GM12878 (cell line): ENCODE measurements around the gene CD300LG. TPM values are rescaled to one million over a fixed set of nuclear protein-coding genes. Genes with fewer than 3 reads are reported as not detected.

Experiments used
- ATAC-seq: fragments of 200-7000 bp; cut with Tn5 transposase; 3 replicates; pipeline ENCODE4 v1.9.1; 2020; ENCODE audit warnings: mild to moderate bottlenecking, moderate library complexity
- BruUV-seq: library from RNA; stranded (reverse); fragments of 400-500 nt; replicated peaks from 2 replicates; lab custom pipeline; 2021; lab: Mats Ljungman, UMichigan
- CTCF ChIA-PET: fragments of 300-600 bp; sonication (Branson Sonifier 250); formaldehyde crosslinking; extraction: SDS; loops from one replicate; lab custom pipeline; 2021; ENCODE audit warnings: inconsistent platforms; lab: Yijun Ruan, JAX
- POLR2A ChIA-PET: fragments of 350-600 bp; formaldehyde crosslinking; extraction: SDS; loops from one replicate; lab custom pipeline; 2021; ENCODE audit warnings: inconsistent platforms; lab: Charles Lee
- RAD21 ChIA-PET: fragments of 300-600 bp; sonication (Branson Sonifier 250); formaldehyde crosslinking; loops from one replicate; lab custom pipeline; 2023; ENCODE audit warnings: antibody characterized with exemption; ENCODE audit not compliant: unreplicated experiment; lab: Charles Lee
- SMC1A ChIA-PET: fragments of 300-600 bp; sonication (Branson Sonifier 250); formaldehyde crosslinking; loops from one replicate; lab custom pipeline; 2023; ENCODE audit not compliant: unreplicated experiment, uncharacterized antibody; lab: Charles Lee
- DNase-seq: peaks from one replicate; pipeline ENCODE4 v3.0.0-alpha.2; 2011; ENCODE audit warnings: low read depth, low spot score
- FAIRE-seq: peaks from 3 replicates; lab custom pipeline; 2011; peaks lifted over from hg19 to GRCh38; lab: Jason Lieb, UNC
- H2AFZ ChIP-seq: 2 replicates; pipeline ENCODE4 v1.6.0; 2011; ENCODE audit warnings: low read depth, low read length, control low read depth; ENCODE audit not compliant: control insufficient read depth
- H3K27ac ChIP-seq: 2 replicates; pipeline ENCODE4 v1.5.1; 2011; ENCODE audit warnings: control low read depth; ENCODE audit not compliant: control insufficient read depth, insufficient read depth
- H3K27me3 ChIP-seq, 2 experiments: replicated peaks in 1 of 2; 2 replicates each; pipeline versions ENCODE4 v1.6.0 to v1.6.1; 2011; ENCODE audit warnings: low read length in 1 of 2; ENCODE audit not compliant: control insufficient read depth in 2 of 2, insufficient read depth in 2 of 2
- H3K36me3 ChIP-seq, 2 experiments: 2 replicates each; pipeline ENCODE4 v1.5.1; 2011; ENCODE audit warnings: low read length in 1 of 2; ENCODE audit not compliant: control insufficient read depth in 2 of 2, insufficient read depth in 2 of 2
- H3K4me1 ChIP-seq: 2 replicates; pipeline ENCODE4 v1.6.1; 2011; ENCODE audit warnings: mild to moderate bottlenecking, low read length, moderate library complexity, mixed read lengths; ENCODE audit not compliant: control insufficient read depth, insufficient read depth
- H3K4me2 ChIP-seq: 2 replicates; pipeline ENCODE4 v1.6.0; 2011; ENCODE audit warnings: control low read depth; ENCODE audit not compliant: control insufficient read depth, insufficient read depth
- H3K4me3 ChIP-seq: fragments of 200-600 bp; sonication (generic); 2 replicates; pipeline ENCODE4 v1.5.1; 2016
- H3K79me2 ChIP-seq: 2 replicates; pipeline ENCODE4 v1.6.0; 2011; ENCODE audit warnings: low read length; ENCODE audit not compliant: control insufficient read depth, insufficient read depth
- H3K9ac ChIP-seq: 2 replicates; pipeline ENCODE4 v1.8.0; 2011; ENCODE audit warnings: low read length, control low read depth, mixed read lengths; ENCODE audit not compliant: control insufficient read depth, insufficient read depth
- H3K9me3 ChIP-seq: replicated peaks from 3 replicates; pipeline ENCODE4 v1.5.1; 2011; ENCODE audit warnings: mild to moderate bottlenecking, low read length; ENCODE audit not compliant: control insufficient read depth, insufficient read depth
- H4K20me1 ChIP-seq: 2 replicates; pipeline ENCODE4 v1.6.0; 2011; ENCODE audit not compliant: control insufficient read depth, insufficient read depth
- BHLHE40 ChIP-seq, 2 experiments: fragments of 450-650 bp in 1 of 2; IDR thresholded peaks; 2 replicates each; pipeline ENCODE4 v1.6.1; 2011 to 2017; ENCODE audit warnings: low read depth in 2 of 2, borderline replicate concordance in 1 of 2, improper control_type of control experiment in 1 of 2, low read length in 1 of 2, mild to moderate bottlenecking in 1 of 2
- ESRRA ChIP-seq: IDR thresholded peaks from 2 replicates; pipeline ENCODE4 v1.6.1; 2012; ENCODE audit warnings: mild to moderate bottlenecking, low read length, improper control_type of control experiment
- IKZF1 ChIP-seq: fragments of 450-650 bp; conservative IDR thresholded peaks from 2 replicates; pipeline ENCODE4 v1.6.1; 2017; ENCODE audit warnings: antibody characterized with exemption, mild to moderate bottlenecking
- MYC ChIP-seq: IDR thresholded peaks from 2 replicates; pipeline ENCODE4 v1.6.1; 2011; ENCODE audit warnings: mild to moderate bottlenecking, low read length, moderate library complexity, inconsistent platforms; ENCODE audit not compliant: insufficient read depth, insufficient replicate concordance, insufficient read length, severe bottlenecking
- NFIC ChIP-seq: IDR thresholded peaks from 2 replicates; pipeline ENCODE4 v1.6.1; 2012; ENCODE audit warnings: low read depth, mild to moderate bottlenecking, inconsistent platforms, low read length, moderate library complexity
- RFX5 ChIP-seq: IDR thresholded peaks from 2 replicates; pipeline ENCODE4 v1.6.1; 2011; ENCODE audit warnings: low read depth, low read length, improper control_type of control experiment
- SMARCA5 ChIP-seq: fragments of 450-650 bp; IDR thresholded peaks from 2 replicates; pipeline ENCODE4 v1.6.1; 2017; ENCODE audit warnings: mild to moderate bottlenecking
- SRF ChIP-seq, 2 experiments: IDR thresholded peaks; 2 replicates each; pipeline ENCODE4 v1.6.1; 2011; ENCODE audit warnings: low read depth in 2 of 2, low read length in 2 of 2, mild to moderate bottlenecking in 1 of 2, moderate library complexity in 1 of 2
- SUZ12 ChIP-seq: fragments of 200-600 bp; sonication (generic); IDR thresholded peaks from one replicate; pipeline ENCODE4 v1.6.1; 2018; ENCODE audit warnings: antibody characterized with exemption, mild to moderate bottlenecking; ENCODE audit not compliant: unreplicated experiment
- TAF1 ChIP-seq: IDR thresholded peaks from 2 replicates; pipeline ENCODE4 v1.6.1; 2011; ENCODE audit warnings: mild to moderate bottlenecking, low read depth, low read length, borderline replicate concordance
- TARDBP ChIP-seq: IDR thresholded peaks from 2 replicates; pipeline ENCODE4 v1.6.1; 2016; ENCODE audit warnings: borderline replicate concordance
- TBL1XR1 ChIP-seq: IDR thresholded peaks from 2 replicates; pipeline ENCODE4 v1.6.1; 2012; ENCODE audit warnings: low read depth, low read length, improper control_type of control experiment
- WGBS: methylation state at CpG from one replicate; pipeline ENCODE4 v1.1.6; 2016; ENCODE audit warnings: low lambda C conversion rate; ENCODE audit not compliant: insufficient replicate concordance, insufficient coverage; ENCODE audit errors: missing lambda C conversion rate; 5-methylcytosine and 5-hydroxymethylcytosine counted together
- in situ Hi-C: fragments of 300-500 bp; cut with MboI; formaldehyde crosslinking; loops from 9 replicates; pipeline ENCODE4 v1.14.3; 2018; ENCODE audit warnings: mixed read lengths
- intact Hi-C: fragments of 100-400 bp; cut with micrococcal nuclease; formaldehyde crosslinking; loops from one replicate; pipeline ENCODE4 v1.14.2; 2022; ENCODE audit not compliant: unreplicated experiment
- polyA plus RNA-seq, 11 experiments: library from polyadenylated mRNA; depleted of rRNA in 4 of 11; unstranded in 6 of 11; stranded (reverse) in 5 of 11; fragments of >200 nt; fragmentation: Nextera tagmentation in 4 of 11; fragmentation: Illumina TruSeq in 1 of 11; extraction: Ambion mirVana in 4 of 11; extraction: Trizol in 1 of 11; gene quantifications; 1 replicate in 1 of 11; 2 replicates in 10 of 11; pipeline versions ENCODE4 v1.2.1 to v1.2.3, GENCODE V29; 2011 to 2016; ENCODE audit warnings: inconsistent platforms in 2 of 11, missing spikeins in 2 of 11, low read depth in 1 of 11
- total RNA-seq, 4 experiments: library from RNA; depleted of rRNA in 3 of 4; stranded (reverse); fragments of >200 nt in 3 of 4; fragmentation: Illumina TruSeq in 1 of 4; extraction: Trizol in 1 of 4; gene quantifications; 2 replicates each; pipeline versions ENCODE4 v1.2.1 to v1.2.3, GENCODE V29; 2013 to 2021
- TF ChIP-seq, protein P1 (sequence below): IDR thresholded peaks from 2 replicates; pipeline ENCODE4 v1.6.1; 2012; ENCODE audit warnings: low read depth, low read length, improper control_type of control experiment

The CD300LG gene
- total and polyA plus RNA-seq, 10 of the 15 experiments (the other 5 are each of a cell fraction or from before 2014, with no cell fraction given): not detected

DNA sequence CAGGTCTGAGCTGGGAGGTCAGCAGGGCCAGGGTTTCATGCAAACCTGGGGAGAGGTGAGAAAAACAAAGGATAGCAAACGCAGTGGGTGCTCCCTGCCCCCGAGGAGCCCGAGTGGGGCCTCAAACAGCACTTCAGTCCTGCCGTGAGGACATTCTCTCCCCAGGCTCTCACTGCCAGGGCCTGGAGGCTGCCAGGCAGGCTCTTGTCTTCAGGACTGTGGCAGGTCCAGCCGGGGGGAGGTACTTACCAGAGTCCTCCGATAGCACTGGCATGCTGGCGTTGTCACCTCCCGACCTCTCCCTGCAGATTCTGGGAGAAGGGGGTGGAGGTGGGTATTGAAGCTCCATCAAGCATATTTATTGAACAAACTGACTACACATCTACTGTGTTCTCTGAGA lies 15.3 kb upstream of the CD300LG start:
- no peak overlapping the region for H3K27ac ChIP-seq
- DNase-seq (no peak), ATAC-seq (no peak), FAIRE-seq (no peak)
- TF ChIP-seq TBL1XR1: no peak
- no peak for TF ChIP-seq MYC
- TF ChIP-seq BHLHE40 (IDR thresholded peaks at IDR 0.05; ENCODE audit: borderline replicate concordance in 1 of 2, low read depth in 2 of 2, low read length in 1 of 2): no peak
- TF ChIP-seq ESRRA: no peak
- no peak for TF ChIP-seq SMARCA5
- TF ChIP-seq NFIC: no peak
- no peak for TF ChIP-seq RFX5
- no peak for TF ChIP-seq IKZF1
- no peak for TF ChIP-seq SUZ12
- TF ChIP-seq, protein P1, sequence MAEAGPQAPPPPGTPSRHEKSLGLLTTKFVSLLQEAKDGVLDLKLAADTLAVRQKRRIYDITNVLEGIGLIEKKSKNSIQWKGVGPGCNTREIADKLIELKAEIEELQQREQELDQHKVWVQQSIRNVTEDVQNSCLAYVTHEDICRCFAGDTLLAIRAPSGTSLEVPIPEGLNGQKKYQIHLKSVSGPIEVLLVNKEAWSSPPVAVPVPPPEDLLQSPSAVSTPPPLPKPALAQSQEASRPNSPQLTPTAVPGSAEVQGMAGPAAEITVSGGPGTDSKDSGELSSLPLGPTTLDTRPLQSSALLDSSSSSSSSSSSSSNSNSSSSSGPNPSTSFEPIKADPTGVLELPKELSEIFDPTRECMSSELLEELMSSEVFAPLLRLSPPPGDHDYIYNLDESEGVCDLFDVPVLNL: no peak
- TF ChIP-seq TARDBP: no peak
- TF ChIP-seq TAF1: no peak
- no peak for TF ChIP-seq SRF (IDR thresholded peaks at IDR 0.05; ENCODE audit: low read depth in 2 of 2, low read length in 2 of 2)
- WGBS: 52% methylated on average over 8 of the region's 8 CpGs
- no peaks in the 10 kb centered on the region for H3K4me1 ChIP-seq
- no peak overlapping the region for H3K4me2 ChIP-seq
- H3K79me2 ChIP-seq: no peaks in the 10 kb centered on the region
- H3K36me3 ChIP-seq: no peaks in the 10 kb centered on the region
- in situ Hi-C loops: no loop called here
- SMC1A ChIA-PET: no interaction called here
- no peak overlapping the region for H2AFZ ChIP-seq
- POLR2A ChIA-PET: no interaction called here
- RAD21 ChIA-PET: no interaction called here
- H3K9me3 ChIP-seq: no peaks in the 10 kb centered on the region
- no peak overlapping the region for H3K4me3 ChIP-seq
- CTCF ChIA-PET: interaction anchor here (0.9 kb wide), 1 partner anchor 49 kb away, joined by 5 read pairs; no protein-coding TSS in a partner anchor
- no TSS peak for BruUV-seq
- no peaks in the 10 kb centered on the region for H4K20me1 ChIP-seq
- intact Hi-C loops: no loop called here
- H3K27me3 ChIP-seq: peaks cover 11% of the 10 kb centered on the region in 2 experiments
- H3K9ac ChIP-seq: no peak overlapping the region
